GM18868 (cell line): ENCODE measurements around the gene CREB3L1.
A peak's percentile ranks its signal among the peaks of the same experiment; 100 is the strongest.
"Not testable (repeated sequence)": the region's sequence is repeated elsewhere in the genome, so short reads cannot be mapped to it uniquely, and the experiment has no call there.

Experiments
- ATAC-seq: cut with Tn5 transposase; IDR thresholded peaks from one replicate; pipeline ENCODE4 v1.9.1; 2021; ENCODE audit warnings: mild to moderate bottlenecking, moderate library complexity; ENCODE audit not compliant: unreplicated experiment

The CREB3L1 gene

GRCh38 chr11:46295312-46296058 lies 18.0 kb downstream of the CREB3L1 start:
- peak; percentile 85 for ATAC-seq

DNA sequence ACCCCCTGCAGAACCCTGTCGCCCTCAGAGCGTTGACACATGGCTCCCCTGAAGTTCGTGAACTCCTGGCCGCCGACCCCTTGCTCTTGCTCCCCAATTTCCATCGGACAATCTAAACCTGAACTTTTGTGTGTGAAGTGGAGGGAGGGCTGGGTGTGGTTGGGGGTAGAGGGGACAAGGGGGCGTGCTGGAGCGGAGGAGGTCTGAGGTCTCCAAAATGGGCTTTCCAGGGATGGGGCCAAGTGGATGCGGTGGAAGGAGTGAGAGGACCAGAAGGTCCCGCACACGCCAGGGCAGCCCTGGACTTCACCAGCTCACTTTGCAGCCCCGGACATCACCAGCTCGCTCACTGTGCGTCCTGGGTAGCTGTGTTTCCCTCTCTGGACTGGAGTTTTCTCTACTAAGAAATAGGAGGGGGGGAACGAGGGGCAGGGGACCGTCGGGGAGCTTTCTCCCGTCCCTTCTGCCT lies 18.6 kb downstream of the CREB3L1 start:
- no peak for ATAC-seq

GRCh38 chr11:46296528-46297448 lies 19.3 kb downstream of the CREB3L1 start:
- ATAC-seq: no peak

GRCh38 chr11:46298699-46299433 lies 21.4 kb downstream of the CREB3L1 start:
- ATAC-seq: no peak

DNA sequence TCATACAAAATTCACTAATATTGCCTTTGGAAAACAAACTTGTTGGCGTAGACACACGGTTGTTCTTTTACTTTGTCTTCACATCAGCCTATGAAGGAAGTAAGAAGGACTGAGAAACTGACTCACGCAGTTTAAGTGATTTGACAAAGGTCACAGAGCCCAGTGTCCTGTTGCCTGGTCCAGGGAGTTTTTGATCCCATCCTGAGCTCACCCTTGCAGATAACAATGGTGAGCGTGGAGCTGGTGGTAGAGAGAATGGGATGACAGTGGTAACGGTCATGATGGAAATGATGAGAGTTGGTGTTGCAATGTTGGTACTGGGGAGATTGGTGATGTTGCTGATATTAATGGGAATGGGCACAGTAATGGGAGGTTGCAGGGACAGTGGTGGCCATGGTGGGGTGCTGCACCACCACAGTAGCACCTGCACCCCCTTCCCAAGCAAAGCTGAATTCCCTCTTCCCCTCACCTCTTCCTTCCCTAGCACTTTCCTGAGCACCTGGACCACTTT lies 22.0 kb downstream of the CREB3L1 start:
- no peak for ATAC-seq

- ATAC-seq: no peak
Observed at GRCh38 chr11:46300270-46300669, 22.8 kb downstream of the CREB3L1 start.

DNA sequence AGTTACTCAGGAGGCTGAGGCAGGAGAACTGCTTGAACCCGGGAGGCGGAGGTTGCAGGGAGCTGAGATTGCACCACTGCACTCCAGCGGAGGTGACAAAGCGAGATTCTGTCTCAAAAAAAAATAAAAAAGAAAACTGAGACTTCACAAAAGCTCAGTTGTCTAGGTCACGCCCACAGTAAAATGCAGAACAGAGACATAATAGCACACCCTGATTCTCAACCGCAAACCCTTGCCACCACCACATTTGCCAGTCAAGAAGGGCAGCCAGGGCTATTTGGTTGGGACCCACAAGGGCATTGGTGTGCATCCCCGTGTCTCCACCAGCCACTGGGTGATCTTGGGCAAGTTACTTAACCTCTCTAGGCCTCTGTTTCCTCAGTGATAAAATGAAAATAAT lies 25.4 kb downstream of the CREB3L1 start:
- ATAC-seq: peak; percentile 61

DNA sequence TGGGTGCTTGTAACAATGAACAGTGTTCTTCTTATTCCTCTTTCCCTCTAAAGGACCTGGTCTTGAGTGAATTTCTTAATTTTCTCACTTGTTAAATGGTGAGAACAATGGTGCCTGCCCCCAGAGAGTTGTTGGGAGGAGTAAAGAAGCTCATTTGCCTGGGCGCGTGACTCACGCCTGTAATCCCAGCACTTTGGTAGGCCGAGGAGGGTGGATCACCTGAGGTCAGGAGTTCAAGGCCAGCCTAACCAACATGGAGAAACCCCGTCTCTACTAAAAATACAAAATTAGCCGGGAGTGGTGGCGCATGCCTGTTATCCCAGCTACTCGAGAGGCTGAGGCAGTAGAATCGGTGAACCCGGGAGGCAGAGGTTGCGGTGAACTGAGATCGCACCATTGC lies 26.6 kb downstream of the CREB3L1 start:
- not testable (repeated sequence) for ATAC-seq

DNA sequence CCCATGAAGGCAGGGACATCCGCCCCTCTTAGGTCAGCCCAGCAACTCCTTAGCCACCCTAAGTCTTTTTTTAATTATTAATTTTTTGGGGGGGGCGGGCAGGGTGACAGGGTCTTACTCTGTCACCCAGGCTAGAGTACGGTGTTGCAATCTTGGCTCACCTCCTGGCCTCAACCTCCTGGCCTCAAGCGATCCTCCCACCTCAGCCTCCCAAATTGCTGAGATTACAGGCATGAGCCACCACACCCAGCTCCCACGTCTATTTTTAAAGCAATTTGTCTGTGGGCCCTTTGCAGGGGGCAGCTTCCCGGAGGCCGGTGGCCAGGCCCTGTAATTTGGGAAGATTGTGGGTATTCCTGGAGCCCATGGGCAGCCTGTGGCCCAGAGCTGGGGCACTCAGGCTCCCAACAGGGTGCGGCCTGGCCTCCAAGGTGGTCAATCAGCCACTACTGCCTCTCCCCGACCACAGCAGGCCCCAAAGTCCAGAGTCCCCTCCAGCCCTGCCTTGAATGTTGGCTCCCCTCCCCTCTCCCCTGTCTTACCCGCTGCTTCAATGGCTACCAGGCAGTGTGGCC lies 27.2 kb downstream of the CREB3L1 start:
- ATAC-seq: no peak

GRCh38 chr11:46305295-46305694 lies 27.8 kb downstream of the CREB3L1 start:
- ATAC-seq: no peak

DNA sequence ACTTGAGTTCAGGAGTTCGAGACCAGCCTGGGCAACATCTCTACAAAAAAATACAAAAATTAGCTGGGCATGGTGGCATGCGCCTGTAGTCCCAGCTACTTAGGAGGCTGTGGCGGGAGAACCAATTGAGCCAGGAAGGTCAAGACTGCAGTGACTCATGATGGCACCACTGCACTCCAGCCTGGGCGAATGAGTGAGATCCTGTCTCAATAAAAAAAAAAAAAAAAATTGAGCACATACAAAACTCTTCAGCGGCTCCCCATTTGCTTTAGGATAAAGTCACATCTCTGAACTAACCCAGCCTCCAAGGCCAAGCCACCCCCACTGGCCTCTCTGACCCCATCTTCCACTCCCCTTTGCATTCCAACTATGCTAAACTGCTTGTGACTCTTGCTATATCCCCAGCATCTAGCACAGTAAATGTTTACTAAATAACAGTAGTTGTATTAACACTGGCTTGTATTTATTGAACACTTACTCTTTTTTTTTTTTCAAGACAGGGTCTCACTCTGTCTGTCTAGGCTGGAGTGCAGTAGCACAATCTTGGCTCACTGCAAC lies 28.9 kb downstream of the CREB3L1 start:
- ATAC-seq: no peak

DNA sequence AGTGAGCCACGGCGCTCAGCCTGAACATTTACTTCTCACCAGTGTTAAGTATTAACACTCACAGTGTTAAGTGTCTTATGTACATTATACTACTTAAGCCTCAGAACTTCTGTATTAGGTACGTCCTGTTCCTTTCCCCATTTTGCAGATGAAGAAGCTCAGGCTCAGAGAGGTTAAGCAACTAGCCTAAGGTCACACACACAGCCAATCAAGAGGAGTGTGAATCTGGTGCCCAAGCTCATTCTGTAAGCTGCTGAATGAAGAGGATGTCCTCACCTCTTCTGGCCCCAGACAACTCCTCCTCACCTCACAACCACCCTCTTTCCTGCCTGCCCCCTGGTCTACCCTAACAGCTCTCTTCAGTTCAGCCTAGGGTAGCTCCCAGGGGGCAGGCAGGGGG lies 29.9 kb downstream of the CREB3L1 start:
- ATAC-seq: no peak

DNA sequence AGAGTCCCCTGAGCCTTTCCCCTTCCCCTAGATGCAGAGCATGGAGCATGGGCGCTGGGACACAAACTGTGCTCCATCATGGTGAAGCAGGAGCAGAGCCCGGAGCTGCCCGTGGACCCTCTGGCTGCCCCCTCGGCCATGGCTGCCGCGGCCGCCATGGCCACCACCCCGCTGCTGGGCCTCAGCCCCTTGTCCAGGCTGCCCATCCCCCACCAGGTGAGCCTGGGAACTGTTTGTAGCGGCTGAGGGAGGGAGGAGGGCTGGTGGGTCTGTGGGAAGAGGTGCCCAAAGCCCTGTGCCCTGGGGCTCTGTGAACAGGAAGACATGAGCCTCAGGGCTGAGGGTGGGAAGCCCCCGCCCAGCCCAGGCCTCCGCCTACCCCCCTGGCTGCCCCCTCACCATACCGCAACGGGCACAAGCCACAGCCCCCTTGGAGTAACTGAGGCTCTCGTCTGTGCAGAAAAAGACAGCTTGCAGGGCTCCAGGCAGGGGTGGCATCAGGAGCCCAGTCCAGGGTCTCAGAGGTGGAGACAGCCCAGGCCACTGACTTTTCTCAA lies 30.4 kb downstream of the CREB3L1 start:
- ATAC-seq: no peak

DNA sequence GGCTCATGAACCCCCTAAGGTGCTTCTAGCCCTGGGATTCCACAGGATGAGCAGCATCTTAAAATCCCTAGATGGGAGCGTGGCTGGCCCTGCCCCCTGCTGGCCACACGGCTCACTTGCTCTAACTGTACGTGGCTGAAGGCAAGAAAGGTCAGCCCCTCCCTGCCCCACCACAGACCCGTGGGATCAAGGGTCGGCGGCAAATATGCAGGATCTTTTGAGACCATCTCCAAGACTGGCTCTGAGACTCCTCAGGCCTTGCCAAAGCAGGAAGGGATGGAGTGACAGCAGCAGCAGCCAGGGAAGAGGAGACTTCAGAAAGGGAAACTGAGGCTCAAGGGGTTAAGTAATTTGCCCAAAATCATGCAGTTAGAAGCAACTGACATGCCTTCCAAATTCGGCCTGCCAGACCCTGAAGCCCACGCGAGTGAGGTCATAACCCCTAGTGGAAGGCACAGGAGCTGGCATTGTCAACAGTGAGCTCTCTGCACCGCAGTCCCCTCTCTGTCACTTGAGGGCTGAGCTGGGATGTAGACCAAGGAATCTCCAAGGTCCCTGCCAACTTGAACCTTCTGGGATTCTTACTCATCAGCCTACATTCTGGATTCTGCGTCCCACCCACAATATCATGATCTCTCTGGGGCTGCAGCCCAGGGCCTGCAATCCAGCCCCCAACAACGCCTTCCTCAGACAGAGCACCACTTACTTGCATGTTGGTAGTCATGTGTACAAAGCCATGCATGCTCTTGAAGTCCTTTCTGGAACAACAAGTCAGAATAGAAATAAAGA lies 31.4 kb downstream of the CREB3L1 start:
- ATAC-seq: peak; percentile 61

DNA sequence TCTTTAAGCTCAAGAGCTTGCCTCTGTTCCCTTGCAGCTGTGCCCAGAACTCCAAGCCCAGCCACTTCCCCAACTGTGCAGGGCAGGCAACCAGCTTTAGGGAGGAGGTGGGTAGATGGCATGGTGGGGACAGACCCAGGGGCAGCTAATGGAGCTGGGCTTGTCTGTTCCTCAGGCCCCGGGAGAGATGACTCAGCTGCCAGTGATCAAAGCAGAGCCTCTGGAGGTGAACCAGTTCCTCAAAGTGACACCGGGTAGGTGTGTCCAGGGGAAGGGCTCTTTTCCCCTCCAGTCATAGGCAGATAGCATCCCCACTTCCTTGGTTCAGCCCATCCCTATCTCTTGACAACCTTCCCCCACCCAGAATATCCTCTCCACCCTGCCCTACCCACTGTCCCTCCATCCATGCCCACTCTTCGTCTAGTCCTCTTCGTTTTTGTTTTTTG lies 32.4 kb downstream of the CREB3L1 start:
- peak; percentile 86 for ATAC-seq

- ATAC-seq: peak; percentile 52
Observed at GRCh38 chr11:46315033-46315738, 37.7 kb downstream of the CREB3L1 start.

DNA sequence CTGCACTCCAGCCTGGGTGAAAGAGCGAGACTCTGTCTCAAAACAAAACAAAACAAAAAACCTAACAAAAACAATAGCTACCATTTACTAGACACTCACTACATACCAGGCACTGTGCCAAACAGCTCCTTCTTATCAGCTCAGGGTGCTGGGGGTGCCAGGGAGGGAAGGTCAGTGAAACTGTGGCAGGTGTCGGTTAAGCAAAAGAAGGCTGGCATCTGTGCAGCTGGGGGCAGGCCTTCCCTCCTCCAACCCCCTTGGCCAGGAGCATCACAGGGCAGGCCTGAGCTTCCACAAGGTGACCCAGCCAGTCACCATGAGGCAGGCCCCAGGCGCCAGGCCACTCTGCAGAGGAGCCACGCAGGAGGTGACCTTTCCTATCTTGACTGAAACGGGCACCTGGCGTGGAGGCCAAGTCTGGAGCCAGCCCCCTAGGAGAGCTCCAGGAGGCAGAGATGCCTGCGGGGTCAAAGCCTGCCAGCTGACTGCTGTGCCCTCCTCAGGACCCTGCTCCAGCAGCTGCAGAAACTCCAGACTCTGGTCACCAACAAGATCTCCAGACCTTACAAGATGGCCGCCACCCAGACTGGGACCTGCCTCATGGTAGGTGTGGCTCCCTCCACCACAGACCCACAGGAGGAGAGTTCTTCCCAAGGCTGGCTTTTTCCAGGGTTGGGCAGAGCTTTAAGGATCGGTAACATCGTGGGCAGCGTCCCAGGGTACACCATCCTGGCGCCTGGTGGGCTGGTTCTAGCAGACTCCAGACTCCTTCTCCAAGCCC lies 38.5 kb downstream of the CREB3L1 start:
- ATAC-seq: no peak

GRCh38 chr11:46319074-46319453 lies 41.6 kb downstream of the CREB3L1 start:
- no peak for ATAC-seq
